ENCODE data around the gene CTTNBP2NL. TPM values are rescaled to one million over a fixed set of nuclear protein-coding genes. Genes with fewer than 3 reads are reported as not detected.

CTTNBP2NL gene
- total RNA-seq, 4 donors from 2014 or later: 53.5 to 66.6 (median 59.6) TPM

- no peak for DNase-seq (ENCODE audit: low spot score in 2 of 2)
- TF ChIP-seq CTCF (IDR thresholded peaks at IDR 0.05) (no peak), POLR2A (IDR thresholded peaks at IDR 0.05) (no peak)
- 64 to 73% methylated on average over 6 of the region's 6 CpGs for WGBS, 2 donors
- no peak overlapping the region for H3K4me3 ChIP-seq (ENCODE audit: low read depth, poor library complexity, severe bottlenecking)
- intact Hi-C loops (cut with DNase I; ENCODE audit: low total_unique reads): loop anchor here (10.0 kb wide), 2 partner anchors 110 to 200 kb away; partner anchors contain the start of genes CAPZA1, RHOC and ST7L
Measured at GRCh38 chr1:112504661-112505399, 108.8 kb downstream of the CTTNBP2NL start.

GRCh38 chr1:112505400-112505785 is 109.4 kb downstream of the CTTNBP2NL start:
- H3K4me3 ChIP-seq (ENCODE audit: low read depth, poor library complexity, severe bottlenecking): no peak overlapping the region
- 67 to 100% methylated on average over 1 of the region's 1 CpG for WGBS, 2 donors
- intact Hi-C loops (cut with DNase I; ENCODE audit: low total_unique reads): loop anchor here (10.0 kb wide), 2 partner anchors 109 to 199 kb away; partner anchors contain the start of genes CAPZA1, RHOC and ST7L
- no peak for TF ChIP-seq CTCF (IDR thresholded peaks at IDR 0.05)
- TF ChIP-seq POLR2A (IDR thresholded peaks at IDR 0.05): no peak
- DNase-seq (ENCODE audit: low spot score in 2 of 2): no peak

- no peak for TF ChIP-seq POLR2A (IDR thresholded peaks at IDR 0.05)
- TF ChIP-seq CTCF (IDR thresholded peaks at IDR 0.05): no peak
- intact Hi-C loops (cut with DNase I; ENCODE audit: low total_unique reads): loop anchor here (10.0 kb wide), 2 partner anchors 109 to 199 kb away; partner anchors contain the start of genes CAPZA1, RHOC and ST7L
- no peak overlapping the region for H3K4me3 ChIP-seq (ENCODE audit: low read depth, poor library complexity, severe bottlenecking)
- DNase-seq (ENCODE audit: low spot score in 2 of 2): no peak
- WGBS, 2 donors: 95 to 96% methylated on average over 3 of the region's 3 CpGs
Measured at GRCh38 chr1:112505878-112506277, 109.9 kb downstream of the CTTNBP2NL start.

GRCh38 chr1:112506306-112506705 is 110.3 kb downstream of the CTTNBP2NL start:
- 83 to 96% methylated on average over 1 to 2 of the region's 2 CpGs for WGBS, 2 donors
- H3K4me3 ChIP-seq (ENCODE audit: low read depth, poor library complexity, severe bottlenecking): no peak overlapping the region
- intact Hi-C loops (cut with DNase I; ENCODE audit: low total_unique reads): loop anchor here (10.0 kb wide), 2 partner anchors 108 to 198 kb away; partner anchors contain the start of genes CAPZA1, RHOC and ST7L
- DNase-seq (ENCODE audit: low spot score in 2 of 2): no peak
- TF ChIP-seq POLR2A (IDR thresholded peaks at IDR 0.05) (no peak), CTCF (IDR thresholded peaks at IDR 0.05) (no peak)

GRCh38 chr1:112506731-112507130 is 110.7 kb downstream of the CTTNBP2NL start:
- H3K4me3 ChIP-seq (ENCODE audit: low read depth, poor library complexity, severe bottlenecking): no peak overlapping the region
- DNase-seq (ENCODE audit: low spot score in 2 of 2): no peak
- TF ChIP-seq CTCF (IDR thresholded peaks at IDR 0.05) (no peak), POLR2A (IDR thresholded peaks at IDR 0.05) (no peak)
- WGBS, 2 donors: 94 to 95% methylated on average over 8 of the region's 8 CpGs
- intact Hi-C loops (cut with DNase I; ENCODE audit: low total_unique reads): loop anchor here (10.0 kb wide), 2 partner anchors 108 to 198 kb away; partner anchors contain the start of genes CAPZA1, RHOC and ST7L
